ENCODE measurements around the gene LAPTM5.

The LAPTM5 gene

DNA sequence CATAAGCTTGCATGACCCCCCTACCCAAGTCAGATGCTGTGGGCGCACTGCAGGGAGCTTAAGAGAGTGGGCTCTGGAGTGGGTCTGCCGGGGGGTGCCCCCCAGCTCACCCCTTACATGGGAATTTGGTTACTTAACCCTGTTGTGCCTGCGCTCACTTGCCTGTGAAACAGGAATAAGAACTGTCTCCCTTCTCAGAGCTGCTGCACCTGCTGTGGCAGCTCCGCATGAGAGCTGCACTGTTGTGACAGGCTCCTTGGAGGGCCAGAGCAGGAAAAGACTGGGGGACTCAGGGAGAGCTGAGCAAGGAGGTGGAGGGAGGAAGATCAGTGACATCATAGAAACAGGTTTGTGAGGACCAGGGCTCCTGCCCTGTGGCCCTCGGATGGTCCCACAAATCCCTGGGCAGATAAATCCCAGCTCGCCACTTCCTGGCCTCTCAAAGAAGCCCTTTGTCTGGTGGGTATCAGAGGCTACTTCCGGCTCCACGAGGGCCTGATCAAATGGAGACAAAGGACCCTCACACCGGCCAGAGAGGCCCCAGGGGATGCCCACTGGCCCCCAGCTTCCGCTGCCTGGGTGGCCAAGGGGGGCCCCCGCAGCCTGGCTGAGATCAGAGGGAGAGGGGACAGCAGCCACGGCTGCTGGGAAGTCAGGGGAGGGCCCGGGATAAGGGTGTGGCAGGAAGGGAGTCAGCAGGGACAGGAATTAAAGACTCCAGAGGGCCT, 28.9 kb upstream of the LAPTM5 start:
- no peak for DNase-seq

GRCh38 chr1:30785714-30786113, 28.1 kb upstream of the LAPTM5 start:
- DNase-seq = no peak

DNA sequence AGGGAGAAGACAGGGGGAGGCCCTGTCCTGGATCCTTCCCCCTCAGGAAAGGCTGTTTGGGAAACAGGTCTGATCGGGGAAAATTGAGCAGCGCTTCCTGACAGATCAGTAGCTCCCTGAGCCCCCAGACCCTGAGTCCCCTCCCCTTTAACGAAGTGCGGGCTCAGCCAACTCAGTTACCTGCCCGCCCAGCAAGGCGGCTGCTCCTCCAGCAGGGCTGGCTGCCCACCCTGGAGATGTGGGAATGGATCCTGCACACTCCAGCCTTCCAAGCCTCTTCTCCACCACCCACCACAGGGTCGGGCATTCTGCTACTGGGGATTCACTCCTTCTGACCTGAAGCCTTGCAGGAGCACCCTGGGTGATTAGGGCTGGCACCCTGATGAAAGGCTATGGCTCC, 27.6 kb upstream of the LAPTM5 start:
- DNase-seq = no peak

DNA sequence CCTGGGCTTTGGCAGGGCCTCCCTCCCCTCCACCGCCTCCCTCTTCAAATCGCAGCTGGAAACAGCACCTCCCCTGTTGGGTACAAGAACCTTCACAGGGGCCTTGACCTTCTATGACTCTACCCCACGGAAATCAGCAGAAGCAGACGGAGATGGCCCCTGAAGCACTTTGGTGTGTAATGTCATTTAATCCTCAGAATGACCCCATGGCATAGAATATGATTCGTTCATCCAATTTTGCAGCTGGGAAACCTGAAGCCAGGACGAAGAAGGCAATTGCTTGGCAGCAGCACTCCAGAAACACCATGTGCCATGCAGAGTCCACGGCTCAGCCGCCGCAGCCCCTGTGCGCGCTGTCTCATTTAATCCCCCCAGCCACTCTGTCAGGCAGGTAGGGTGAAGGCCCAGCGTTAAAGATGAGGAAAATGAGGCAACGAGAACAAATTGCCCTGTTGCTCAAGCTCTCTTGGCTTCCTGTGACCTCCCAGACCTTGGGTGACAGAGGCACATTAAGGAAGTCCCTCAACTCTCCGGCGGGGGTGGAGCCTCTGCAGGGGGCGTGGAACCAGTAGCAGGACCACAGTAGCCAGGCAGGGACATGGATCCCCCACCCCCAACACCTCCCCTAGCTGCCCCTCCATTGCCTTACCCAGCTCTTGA, 25.8 kb upstream of the LAPTM5 start:
- DNase-seq = no peak

- DNase-seq = peak; percentile 67
Measured at GRCh38 chr1:30782361-30783255, 25.0 kb upstream of the LAPTM5 start.

DNA sequence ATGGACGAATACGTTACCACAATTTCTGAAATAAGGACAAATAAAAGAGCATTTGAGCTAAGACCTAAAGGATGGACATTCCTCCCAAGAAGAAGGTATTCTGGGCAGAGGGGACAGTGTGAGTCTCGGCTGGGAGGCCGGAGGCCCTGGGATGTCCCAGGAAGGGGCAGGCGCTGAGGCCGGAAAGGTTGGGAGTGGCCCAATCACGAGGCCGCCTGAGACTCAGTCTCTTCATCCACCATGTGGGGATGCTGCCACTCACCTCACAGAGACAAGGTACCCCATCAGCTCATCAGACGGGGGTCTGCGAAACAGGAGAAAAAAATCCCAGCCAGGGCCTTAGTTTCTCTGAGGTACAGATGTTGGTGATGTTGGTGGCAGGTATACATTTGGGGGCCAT, 24.3 kb upstream of the LAPTM5 start:
- no peak for DNase-seq

DNA sequence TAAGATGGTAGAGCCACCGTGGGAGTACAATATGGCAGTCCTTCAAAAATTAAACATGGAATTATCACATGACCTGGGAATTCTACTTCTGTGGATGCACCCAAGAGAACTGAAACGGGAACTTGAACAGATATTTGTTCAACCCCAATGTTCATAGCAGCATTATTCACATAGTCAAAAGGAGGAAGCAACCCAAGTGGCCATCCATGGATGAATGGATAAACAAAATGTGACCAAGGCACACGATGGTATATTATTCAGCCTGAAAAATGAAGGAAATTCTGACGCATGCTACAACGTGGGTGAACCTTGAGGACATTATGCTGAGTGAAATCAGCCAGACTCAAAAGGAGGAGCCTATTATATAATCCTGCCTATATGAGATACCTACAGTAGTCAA, 22.8 kb upstream of the LAPTM5 start:
- no peak for DNase-seq

GRCh38 chr1:30779294-30780071, 21.9 kb upstream of the LAPTM5 start:
- peak; percentile 81 for DNase-seq

GRCh38 chr1:30778979-30779293, 21.4 kb upstream of the LAPTM5 start:
- DNase-seq = no peak

DNA sequence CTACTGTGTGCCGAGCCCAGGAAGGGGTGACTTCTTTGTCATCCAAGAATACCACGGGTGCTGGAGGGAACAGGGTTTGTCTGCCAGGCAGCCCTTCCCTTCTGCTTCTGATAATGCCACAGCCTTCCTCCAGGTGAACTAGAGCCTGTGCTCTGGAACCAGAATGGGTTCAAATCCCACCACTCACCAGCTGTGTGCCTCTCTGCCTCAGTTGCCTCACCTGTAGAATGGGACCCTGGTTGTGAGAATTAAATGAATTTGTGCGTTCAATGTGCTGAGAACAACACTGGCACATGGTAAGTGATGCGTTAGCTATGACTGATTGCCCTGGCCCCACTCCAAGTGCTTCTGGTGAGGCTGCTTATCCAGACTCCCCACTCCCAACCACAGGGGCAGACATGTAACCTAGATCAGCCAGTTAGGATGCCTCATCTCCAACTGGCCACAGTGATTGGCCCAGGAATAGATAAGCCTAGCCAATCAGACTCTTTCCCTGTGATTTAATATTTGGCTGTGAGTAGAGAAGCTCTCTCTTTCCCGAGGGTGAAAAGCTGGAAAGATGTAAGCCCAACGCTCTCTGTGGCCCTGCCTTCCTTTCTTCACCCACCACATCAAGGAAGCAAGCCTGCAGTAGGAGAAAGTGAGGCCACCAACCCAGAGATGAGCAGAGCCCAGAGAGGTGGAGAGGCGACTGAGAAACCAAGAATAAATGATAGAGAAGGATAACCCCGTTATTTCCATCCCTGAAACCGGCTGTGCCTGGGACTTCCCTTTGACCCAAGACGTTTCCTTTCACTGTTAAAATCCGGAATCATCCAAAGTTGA, 20.8 kb upstream of the LAPTM5 start:
- peak; percentile 79 for DNase-seq

DNA sequence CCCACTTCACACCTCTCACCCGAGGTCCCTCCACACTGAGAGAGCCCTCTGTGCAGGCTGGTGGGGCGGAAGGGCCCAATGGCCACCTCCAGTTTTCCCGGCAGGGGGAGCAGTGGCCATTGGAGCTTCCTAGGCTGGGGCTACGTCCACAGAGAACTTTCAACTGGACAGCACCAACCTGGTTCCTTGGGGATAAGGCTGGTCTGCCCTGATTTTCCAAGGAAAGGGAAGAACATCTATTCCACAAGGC, 20.3 kb upstream of the LAPTM5 start:
- DNase-seq = no peak

DNA sequence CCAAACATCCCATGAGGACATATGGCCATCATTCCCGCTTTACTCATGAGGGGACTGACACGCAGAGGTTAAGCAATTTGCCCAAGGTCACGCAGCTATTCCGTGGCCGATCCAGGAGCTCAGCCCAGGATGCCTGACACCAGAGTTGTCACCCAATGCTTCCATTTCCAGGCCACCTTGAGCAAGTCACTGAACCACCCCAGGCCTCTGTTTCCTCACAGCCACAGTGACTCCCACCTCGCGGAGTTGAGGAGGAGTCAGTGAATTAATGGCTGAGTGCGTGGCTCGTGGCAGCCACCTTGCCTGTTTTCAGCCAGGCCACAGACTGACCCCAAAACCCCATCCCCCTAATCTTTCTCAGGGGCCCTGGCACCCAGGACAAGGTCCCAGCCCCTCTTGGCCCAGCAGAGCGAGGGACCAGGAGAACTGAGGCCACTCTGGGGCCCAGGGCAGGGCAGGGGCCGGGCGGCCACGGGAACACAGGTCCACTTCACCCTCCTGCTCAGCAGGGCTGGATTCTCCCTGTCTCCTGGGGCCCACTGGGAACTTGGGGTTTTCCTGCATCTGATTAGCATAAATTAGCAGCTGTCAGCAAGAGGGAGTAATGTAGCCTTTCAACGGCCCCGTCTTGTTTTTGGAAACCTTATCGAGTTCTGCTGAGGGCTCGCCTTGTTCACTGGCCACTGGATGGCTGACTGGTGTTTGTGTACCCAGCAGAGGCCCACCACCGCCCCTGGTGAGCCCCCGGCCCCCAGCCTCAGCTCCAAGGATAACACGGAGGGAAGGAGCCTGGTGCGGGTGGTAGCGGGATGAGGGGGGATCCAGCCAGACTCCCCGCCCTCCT, 19.7 kb upstream of the LAPTM5 start:
- DNase-seq = no peak

GRCh38 chr1:30776097-30777059, 18.8 kb upstream of the LAPTM5 start:
- DNase-seq = no peak

GRCh38 chr1:30775433-30775975, 17.9 kb upstream of the LAPTM5 start:
- DNase-seq = no peak

GRCh38 chr1:30774550-30775432, 17.2 kb upstream of the LAPTM5 start:
- no peak for DNase-seq

DNA sequence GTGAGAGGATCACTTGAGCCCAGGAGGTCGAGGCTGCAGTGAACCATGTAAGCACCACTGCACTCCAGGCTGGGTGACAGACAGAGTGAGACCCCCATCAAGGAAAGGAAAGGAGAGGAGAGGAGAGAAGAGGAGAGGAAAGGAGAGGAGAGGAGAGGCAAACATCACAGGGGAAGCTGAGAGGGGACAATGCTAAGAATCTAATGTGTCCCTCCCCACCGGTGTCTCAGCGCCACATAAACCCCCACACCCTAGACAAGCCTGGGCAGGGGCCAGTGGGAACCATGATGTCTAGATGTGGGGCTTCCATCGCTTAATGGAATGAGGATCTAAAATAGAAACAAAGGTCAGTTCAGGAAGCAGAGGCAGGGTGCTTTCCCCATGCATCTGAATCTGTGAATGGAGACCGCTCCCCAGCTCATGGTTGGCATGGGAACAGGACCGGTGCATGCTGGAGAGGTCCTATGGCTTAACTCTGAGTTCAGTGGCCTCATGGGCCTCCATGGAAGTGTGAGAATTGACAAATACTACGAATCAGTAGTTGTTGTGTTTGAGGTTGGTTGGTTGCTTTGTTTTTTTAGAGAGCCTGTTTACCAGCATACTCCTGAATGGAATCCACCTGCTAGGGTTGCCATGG, 16.3 kb upstream of the LAPTM5 start:
- peak; percentile 69 for DNase-seq

DNA sequence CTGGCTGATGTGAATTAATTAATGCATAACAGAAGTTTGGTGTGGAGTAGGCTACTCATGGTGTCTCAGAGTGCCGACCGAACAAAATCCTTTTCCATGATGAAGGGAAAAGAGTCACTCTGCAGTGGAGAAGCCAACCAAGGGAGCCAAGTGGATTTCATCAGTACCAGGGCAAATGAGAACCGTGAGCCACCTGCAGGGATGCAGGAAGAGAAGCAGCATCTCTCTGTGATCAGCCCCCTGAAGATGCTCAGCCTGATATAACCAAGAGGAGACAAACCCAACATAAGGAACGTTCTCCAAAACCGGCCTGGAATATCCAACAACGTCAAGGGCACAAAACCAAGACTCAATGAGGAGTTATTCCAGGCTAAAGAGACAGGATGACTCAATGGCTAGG, 13.4 kb upstream of the LAPTM5 start:
- DNase-seq = no peak

DNA sequence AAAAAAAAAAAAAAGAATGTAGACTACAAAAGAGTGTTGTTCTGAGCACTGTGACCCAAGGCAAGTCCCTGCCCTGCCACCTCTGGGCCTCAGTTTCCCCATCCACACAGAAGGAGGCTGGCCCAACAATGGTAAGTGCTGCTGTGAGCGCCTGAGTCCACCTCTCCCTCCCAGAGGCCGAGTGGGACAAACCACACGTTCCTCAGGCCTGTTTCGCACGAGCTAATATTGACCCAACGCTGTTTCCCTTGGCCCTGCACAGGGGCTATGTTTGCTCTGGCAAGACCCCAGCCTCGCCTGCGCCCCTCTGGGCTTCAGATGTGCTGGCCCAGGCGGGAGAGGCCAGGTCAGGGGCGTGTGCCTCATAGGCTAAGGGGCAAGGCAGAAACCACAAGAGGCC, 12.6 kb upstream of the LAPTM5 start:
- no peak for DNase-seq

All from DMS79 treated with DMSO at 0.1 percent for 48 hours (cell line).